CD4-positive, alpha-beta T cell treated with Interleukin-10 for 1 hour (primary cell): ENCODE results near the gene AP3S2.
"Not testable (repeated sequence)": the region's sequence is repeated elsewhere in the genome, so short reads cannot be mapped to it uniquely, and the experiment has no call there.

Source experiments
- DNase-seq: peaks from one replicate; pipeline ENCODE4 v3.0.0-alpha.2; 2020

The AP3S2 gene

DNA sequence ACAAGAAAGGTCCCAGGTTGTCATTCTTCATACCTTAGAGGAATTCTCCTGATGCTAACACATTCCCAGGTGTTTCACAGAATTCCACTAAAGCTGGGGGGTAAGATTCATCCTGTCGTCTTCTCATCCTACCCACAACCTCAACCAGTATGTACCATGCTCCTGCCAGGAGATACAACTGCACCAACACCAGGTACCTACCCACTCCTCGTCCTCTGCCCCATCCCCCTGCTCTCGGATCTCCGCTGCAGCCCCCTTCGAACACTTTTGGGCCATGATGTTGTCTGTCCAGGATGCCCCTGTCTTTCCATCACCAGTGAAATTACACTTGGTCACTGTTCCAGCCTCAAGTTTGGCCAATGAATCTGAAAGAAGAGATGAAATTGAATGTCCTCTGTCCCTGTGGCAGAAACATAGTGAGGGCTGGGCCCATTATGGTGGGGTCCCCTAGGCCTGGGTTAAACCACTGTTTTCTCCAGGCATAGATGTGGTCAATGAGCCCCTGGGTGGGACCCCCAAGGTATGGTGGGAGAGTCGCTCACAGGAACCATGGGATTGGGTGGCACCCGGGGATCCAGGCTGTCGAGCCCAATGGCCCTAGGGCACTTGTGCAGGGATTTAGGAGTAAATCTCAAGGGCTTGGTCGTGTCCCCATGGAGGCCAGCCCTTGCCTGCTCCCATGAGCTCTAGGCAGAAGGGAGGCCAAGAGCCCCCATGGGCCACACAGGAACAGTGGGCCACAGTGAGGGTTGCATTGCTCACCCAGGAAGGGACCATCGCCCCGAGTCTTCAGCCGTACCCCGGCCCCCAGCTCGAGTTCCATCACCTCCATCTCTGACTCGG lies 9.4 kb upstream of the AP3S2 start:
- no peak for DNase-seq

DNA sequence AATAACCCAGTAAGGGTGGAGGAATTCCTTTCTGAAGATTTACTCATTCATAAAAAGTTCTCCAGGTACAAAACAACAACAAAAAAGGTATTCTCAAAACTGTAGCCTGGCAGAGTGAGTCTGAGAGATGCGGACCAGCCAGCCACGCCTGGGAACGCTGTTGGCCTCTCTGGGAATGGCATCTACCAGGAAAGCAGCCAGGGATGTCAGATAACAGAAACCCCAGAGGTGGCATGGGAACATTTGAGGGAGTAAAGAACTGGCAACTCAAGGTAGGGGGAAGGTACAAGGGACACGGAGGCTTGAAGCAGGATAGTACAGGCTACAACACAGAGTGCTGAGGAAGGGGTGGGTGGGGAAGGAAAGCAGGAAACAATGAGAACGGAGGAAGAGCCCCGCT lies 7.1 kb upstream of the AP3S2 start:
- no peak for DNase-seq

DNA sequence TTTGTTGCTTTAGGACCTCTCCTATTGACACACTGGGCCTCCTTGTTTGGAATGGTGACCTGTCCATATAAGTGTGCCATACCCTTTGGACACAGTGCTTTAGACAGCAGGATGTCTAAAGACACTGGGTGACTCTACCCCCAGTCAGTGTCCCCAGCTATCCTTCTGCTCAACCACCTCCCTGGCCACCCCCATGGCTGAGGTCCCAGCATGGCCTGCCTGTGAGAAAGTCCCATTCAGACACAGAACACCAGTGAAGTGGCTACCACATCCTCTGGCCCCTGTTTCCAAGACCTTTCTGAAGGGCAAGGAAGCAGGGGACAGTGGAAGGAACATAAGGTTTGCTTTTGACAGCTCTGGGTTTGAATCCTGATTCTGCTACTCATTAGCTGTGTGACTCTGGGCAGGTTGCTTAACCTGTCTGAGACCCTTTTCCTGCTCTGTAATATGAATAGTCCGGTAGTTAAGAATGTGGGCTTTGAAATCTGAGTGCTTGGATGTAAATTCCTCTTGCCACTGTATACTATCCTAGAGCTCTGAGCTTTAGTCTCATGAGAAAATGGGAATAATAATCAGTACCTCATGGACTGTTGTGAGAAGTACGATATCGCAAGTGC lies 6.3 kb upstream of the AP3S2 start:
- no peak for DNase-seq

DNA sequence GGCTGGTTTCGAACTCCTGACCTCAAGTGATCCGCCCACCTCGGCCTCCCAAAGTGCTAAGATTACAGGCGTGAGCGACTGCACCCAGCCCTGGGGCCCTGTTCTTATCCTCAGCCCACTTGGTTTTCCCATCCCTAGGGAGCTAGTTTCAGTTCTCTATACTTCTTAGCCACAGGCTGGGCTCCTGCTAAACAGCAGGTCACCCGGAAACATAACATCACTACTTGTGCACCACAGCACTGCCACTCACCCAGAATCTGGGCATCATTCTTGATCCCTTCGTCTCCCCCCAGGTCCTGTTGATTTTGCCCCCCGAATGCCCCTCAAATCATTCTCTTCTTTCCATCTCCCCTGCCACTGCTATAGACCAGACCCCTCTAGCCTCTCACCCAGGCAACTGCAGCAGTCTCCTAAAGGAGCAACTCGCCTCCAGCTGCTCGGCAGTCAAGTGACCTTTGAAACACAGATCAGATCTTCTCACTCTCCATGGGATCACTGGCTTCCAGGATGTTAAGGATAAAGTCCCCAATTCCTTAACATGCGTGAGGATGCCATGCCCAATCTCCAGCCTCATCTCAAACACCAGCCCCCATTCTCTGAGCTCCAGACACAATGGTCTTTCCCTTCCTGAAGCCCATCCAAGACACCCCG lies 5.6 kb upstream of the AP3S2 start:
- DNase-seq, result no peak

DNA sequence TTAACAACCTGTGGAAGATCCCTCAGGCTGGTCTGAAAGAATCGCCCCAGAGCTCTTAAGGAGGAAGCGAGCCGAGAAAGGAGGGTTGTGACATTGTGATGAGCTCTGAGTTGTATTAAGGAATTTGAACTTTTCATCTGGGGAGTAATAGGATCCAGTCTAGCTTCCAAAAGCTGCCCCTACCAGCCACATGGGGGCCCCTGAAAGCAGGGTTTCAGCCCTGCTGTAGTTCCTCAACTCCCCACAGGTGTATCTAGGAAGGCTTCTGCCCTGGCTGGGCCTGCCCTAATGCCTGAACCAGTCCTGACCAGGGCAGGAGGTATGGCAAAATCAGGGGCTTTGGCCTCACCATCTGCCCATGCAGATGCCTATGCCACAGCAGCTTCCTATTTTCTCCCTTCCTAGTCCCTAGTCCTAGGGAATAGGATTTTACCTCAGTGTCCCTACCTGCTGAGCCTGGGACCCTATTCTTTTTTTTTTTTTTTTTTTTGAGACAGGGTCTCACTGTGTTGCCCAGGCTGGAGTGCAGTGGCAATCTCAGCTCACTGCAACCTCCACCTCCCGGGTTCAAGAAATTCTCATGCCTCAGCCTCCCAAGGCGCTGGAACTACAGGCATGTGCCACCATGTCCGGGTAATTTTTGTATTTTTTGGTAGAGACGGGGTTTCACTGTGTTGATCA lies 5.0 kb upstream of the AP3S2 start:
- peak; percentile 59 for DNase-seq

DNA sequence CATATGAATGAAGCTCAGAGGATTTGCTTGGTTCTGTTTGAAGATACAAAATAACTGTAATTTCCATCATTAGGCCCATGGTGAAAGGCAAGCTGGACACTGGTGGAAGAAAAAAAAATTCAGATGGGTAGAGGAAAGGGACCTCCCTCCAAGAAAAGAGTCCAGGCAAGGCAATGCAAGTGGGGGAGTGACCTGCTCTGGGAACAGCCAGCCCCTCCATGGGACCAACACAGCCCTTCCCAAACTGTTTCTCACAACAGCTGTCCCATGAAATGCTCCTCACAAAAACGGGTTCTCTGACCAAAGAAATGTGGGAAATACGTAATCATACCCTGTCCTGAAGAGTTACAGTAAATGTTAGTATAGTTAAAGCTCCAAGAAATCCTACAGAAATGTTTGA lies 4.4 kb upstream of the AP3S2 start:
- no peak for DNase-seq

DNA sequence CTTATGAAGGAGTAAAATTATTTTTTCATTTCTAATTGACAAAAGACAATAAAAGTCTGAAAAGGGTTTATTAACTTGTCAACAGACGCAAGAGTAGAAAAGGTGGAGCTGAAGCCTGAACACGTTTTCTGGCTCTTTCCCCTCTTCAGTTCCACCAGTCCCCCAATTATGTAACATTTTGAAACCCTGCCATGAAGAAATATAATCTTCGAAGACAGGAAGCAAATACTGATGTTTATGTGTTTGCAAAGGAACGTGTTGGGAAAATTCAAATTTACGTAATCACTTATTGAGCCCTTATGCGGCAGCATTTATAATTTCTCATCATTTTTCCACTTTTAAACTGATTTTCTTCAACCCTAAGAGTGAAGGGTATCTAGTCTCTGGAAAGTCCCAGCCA lies 767 bp downstream of the AP3S2 start:
- DNase-seq, result no peak

DNA sequence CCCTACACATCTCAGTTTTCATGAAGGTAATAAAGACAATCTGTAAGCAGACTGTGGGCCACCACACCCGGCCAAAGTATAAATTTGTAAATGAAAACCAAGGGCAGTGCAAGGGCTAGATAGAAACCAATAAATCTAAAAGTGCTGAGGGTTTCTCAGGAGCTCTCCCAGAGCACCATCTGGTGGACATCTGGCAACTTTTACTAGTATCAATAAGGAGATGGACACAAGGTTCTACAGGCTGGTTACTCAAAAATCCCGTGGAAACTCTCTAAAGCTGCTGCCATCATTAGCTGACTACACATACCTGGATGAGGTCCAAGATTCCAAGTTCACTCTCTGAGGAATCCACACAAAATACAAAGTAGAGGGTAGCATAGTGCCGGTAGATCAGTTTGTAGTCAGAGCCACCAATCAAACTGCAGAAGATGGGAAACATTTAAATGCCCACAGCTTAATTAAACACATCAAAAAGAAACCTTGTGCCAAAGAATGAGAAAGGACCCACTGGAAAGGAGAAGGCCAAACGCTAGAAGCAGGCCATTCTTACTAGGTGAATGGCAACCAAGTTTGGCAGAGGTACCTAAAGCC lies 5.5 kb downstream of the AP3S2 start:
- no peak for DNase-seq

DNA sequence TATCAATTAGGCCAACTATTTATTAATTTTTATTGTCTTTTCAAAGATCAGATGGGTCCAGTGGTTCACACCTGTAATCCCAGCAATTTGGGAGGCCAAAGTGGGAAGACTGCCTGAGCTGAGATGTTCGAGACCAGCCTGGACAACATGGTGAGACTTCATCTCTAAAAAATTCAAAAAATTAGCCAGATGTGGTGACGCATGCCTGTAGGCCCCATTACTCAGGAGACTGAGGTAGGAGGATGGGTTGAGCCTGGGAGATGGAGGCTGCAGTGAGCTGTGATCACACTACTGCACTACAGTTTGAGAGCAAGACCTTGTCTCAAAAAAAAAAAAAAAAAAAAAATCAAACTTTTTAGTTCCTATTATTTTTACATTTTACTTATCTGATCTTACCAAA lies 8.2 kb downstream of the AP3S2 start:
- no peak for DNase-seq

DNA sequence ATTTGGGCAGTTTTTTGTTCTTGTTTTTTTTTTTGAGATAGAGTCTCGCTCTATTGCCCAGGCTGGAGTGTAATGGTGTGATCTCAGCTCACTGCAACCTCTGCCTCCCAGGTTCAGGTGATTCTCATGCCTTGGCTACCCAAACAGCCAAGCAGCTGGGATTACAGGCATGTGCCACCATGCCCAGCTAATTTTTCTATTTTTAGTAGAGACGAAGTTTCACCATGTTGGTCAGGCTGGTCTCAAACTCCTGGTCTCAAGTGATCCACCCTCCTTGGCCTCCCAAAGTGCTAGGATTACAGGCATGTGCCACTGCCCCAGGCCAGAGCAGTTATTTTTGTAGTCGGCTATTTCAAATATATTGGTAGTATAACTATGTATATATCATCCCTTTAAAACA lies 8.6 kb downstream of the AP3S2 start:
- DNase-seq, result not testable (repeated sequence)

DNA sequence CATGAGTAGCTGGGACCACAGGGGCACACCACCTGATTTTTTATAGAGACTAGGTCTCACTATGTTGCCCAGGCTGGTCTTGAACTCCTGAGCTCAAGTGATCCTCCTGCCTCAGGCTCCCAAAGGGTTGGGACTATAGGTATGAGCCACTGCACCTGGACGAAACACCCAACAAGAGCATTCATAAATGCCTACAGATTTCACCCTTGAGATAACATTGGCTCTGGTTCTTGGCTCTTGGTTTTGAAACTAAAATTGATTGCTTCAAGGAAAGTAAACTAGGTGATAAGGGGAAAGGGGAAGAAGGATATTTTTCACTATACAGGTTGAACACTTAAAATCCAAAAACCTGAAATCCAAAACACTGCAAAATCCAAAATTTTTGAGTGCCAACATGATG lies 10.3 kb downstream of the AP3S2 start:
- no peak for DNase-seq

DNA sequence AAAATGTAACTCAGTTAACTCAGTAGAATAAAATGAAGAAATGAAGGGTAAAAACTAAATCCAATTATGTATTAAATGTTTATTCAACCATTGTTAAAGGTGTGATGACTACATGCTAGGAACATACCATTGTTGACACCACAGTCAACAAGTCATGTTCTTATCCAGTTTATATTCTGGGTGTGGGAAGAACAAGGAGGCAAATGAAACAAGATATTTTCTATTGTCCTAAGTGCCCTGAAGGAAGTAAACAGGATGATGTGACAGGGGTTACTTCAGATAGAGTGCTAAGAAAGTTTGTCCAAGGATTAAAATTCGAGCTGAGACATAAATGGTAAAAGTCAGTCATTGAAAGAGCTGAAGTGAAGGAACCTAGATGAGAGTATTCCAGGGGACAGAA lies 13.1 kb downstream of the AP3S2 start:
- DNase-seq, result no peak

DNA sequence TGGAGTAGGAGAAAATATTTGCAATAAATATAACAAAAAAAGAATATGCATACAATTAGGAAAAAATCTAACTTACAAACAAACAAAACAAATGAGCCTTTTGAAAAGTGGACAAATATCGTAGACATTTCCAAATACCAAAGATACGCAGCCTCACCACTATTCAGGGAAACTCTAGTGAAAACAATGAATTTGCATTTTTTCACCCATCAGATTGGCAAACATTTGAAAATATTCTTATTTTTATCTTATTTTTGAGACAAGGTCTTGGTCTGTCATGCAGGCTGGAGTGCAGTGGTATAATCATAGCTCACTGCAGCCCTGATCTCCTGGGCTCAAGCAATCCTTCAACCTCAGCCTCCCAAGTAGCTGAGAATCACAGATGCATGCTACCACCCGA lies 15.5 kb downstream of the AP3S2 start:
- DNase-seq, result no peak

DNA sequence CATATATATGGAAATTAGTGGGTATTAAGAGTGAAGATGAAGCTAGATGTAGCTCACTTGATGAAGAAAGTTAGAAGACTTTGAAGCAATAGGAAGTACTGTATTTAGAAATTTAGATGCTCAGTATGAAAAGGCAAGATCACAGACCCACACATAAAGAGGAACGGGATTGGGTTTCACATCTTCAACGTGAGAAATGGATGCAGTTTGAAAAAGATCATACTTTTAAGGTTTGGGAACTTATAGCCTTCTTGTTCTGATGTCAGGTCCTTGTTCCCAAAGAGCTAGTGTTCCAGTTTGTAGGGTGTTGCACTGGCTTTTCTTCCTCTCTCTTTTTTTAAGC lies 16.7 kb downstream of the AP3S2 start:
- no peak for DNase-seq

DNA sequence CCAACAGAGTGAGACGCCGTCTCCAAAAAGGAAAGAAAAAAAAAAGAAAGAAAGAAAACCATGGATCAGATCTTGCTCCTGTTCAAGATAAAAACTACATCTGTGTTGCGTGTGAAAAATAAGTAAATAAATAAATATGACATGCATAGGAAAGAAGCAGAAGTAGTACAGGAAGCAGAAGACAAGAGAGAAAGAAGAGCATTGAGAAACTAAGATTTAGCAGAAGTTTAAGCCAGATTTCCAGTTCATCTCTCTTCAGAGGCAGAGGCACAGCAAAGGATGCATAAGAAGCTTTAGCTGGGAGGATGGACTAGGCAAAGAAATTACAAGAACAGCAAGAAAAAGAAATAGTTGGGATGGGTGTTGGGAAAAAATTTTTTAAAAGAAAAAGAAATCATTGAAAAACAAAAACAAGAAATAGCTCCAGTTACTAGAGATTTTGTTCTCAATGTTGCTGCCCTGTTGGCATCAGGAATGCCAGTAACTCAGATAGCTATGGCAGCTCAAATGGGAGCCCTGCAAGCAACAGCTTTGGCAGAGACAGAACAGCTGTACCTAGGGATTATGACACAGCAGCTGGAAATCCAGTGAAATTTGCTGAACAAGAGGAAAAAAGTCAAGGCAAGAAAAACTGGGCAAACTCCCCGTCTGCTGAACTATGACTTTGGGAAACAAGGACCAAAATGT lies 17.3 kb downstream of the AP3S2 start:
- no peak for DNase-seq

DNA sequence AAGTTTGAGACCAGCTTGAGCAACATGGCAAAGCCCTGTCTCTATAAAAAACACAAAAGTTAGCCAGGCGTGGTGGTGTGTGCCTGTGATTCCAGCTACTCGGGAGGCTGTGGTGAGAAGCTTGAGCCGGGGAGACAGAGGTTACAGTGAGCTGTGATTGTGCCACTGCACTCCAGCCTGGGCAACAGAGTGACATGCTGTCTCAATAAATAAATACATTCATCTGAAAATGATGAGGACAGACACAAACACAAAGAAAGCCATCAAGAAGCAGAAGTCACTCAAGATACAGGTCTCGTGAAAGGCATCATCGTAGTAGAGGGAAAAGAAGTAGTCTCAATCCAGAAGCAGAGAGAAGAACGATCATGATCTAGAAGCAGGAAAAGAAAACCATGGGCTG lies 18.1 kb downstream of the AP3S2 start:
- no peak for DNase-seq

DNA sequence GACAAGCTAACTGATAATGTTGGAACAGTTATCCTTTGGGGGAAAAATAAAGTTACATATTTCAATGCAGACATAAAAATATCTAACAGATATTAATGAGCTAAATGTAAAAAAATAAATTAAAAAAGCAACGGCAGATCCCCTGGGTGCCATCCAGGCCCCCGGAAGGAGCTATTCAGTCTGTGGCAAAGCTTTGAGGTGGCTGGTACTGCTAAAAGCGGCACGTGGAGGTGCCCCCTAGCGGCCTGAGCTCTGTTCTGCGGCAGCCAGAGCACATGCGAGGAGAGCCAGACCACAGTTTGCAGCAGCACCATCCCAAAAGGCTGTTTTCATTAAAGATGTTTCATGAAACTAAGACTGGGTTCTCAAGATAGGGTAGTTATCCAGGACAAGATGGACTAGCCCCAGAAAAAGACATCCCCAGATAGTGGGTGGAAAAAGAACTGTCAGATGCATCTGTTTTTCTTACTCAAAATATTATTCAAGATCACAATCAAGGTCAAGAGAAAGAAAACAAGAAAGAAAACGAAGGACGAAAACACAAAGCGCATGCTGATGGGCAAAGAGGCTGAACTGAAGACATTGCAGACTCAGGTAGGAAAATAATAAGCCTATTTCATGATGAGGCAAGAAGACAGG lies 18.7 kb downstream of the AP3S2 start:
- peak; percentile 80 for DNase-seq

DNA sequence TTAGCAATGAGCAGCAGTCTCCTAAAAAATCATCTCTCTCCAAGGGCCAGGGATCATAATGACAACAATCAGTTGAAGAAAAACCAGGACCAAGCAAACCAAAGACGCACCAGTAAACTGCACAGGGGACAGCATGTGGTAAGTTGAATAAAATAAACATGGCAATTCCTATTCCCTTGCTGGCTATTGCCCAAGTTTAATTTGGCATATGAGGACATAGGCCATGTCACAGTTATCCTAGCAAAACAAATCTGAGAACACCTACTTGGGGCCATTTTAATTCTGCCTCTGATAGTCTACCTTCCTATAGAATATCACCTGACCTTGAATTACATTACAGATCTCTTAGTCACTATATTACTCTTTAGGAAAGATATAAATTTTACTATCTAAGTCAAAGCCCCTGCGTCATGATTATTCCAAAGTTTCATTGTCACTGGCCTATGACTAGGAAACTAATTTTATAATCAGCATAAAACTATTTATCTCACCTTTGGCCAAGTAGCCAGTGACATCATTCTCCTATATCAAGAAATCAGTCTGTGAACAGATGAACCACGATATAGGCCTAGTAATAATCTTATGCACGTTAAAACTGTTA lies 23.0 kb downstream of the AP3S2 start:
- no peak for DNase-seq

DNA sequence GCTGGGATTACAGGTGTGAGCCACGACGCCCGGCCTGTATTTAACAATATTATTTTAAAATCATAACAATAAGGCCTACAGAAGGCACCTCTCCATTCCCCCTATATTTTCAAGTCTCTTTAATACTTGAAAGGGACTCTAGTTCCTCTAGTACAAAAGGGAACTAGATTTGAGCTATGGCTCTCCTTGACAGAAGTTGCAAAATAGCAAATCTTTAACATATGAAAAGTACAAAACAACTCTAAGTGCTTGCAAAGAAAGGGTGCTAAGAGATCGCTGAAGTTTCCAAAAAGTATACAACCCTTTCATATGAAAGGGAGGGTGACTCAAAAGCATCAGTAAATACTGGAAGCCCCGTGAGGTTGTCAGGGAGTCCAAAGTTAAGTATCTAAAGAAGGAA lies 23.8 kb downstream of the AP3S2 start:
- DNase-seq, result no peak

DNA sequence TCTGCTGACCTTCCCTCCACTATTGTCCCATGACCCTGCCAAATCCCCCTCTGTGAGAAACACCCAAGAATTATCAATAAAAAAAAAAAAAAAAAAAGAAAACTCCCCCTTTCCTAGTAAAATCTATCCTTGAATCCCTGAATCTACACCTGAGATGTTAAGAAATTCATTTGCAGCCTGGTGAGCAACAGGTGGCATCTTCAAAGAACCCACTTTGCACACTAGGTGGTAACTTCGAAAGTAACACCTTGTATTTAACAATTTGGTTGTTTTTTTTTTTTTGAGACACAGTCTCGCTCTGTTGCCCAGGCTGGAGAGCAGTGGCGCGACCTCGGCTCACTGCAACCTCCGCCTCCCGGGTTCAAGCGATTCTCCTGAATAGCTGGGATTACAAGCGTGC lies 24.3 kb downstream of the AP3S2 start:
- DNase-seq, result not testable (repeated sequence)

DNA sequence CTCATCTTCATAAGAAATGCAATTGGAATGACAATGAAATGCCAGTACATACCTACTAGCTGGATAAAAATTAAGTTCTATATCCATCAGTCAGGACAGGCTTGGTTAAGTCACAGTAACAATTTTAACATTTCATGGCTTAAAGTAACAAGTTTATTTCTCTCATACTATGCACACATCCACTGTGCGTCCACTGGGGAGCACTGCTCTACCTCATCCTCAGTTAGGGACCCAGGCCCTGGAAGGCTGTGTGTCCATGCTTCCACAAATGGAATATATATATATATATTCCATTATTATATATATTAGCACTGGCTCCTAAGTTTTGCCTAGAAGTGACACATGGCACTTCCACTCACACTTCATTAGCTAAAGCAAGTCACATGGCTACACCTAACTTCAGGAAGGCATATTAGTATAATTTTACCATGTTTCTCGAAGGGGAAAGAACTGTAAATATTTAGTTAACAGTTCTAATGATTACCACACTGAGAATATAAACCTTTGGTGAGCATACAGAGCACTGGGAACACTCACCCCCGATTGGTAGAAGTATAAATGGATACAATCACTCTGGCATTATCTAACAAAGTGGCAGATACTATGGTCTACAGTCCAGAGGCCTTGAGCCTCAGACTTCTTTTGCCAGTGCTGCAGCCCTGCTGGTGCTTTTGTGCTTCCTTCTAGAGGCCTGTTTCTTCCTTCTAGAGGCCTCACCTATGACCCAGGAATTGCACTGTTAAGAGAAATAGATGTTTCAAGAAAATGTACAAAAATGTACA lies 28.6 kb downstream of the AP3S2 start:
- no peak for DNase-seq
